OCI-LY7 (cell line): ENCODE results near the gene BMP4. TPM values are rescaled to one million over a fixed set of nuclear protein-coding genes. Genes with fewer than 3 reads are reported as not detected.

Experiments
- BruUV-seq: library from RNA; stranded (reverse); fragments of 400-500 nt; replicated peaks from 2 replicates; lab custom pipeline; 2021; lab: Mats Ljungman, UMichigan
- CTCF ChIA-PET: fragments of 300-600 bp; sonication (Branson Sonifier 250); formaldehyde crosslinking; loops from one replicate; lab custom pipeline; 2022; ENCODE audit warnings: antibody characterized with exemption; ENCODE audit not compliant: unreplicated experiment; lab: Charles Lee
- POLR2A ChIA-PET: fragments of 300-600 bp; sonication (Branson Sonifier 250); formaldehyde crosslinking; loops from one replicate; lab custom pipeline; 2022; ENCODE audit warnings: antibody characterized with exemption; lab: Charles Lee
- DNase-seq: peaks from one replicate; pipeline ENCODE4 v3.0.0-alpha.2; 2015; ENCODE audit warnings: low spot score
- H2AFZ ChIP-seq: fragments of 200-600 bp; sonication (generic), shearing (Covaris generic); 2 replicates; pipeline ENCODE4 v1.6.1; 2014; ENCODE audit warnings: mild to moderate bottlenecking, antibody characterized with exemption, low read length, moderate library complexity
- H3K27ac ChIP-seq: fragments of 200-600 bp; sonication (generic); 2 replicates; pipeline ENCODE4 v1.5.1; 2014; ENCODE audit warnings: mixed run types, low read depth, mild to moderate bottlenecking, moderate library complexity, low read length, inconsistent platforms; ENCODE audit not compliant: poor library complexity, severe bottlenecking
- H3K36me3 ChIP-seq: fragments of 200-600 bp; sonication (generic); 2 replicates; pipeline ENCODE4 v1.6.1; 2014; ENCODE audit warnings: mild to moderate bottlenecking, antibody characterized with exemption, low read length, moderate library complexity, mixed read lengths; ENCODE audit not compliant: insufficient read depth
- H3K4me1 ChIP-seq: fragments of 200-600 bp; sonication (generic); 2 replicates; pipeline ENCODE4 v1.5.1; 2014; ENCODE audit warnings: mild to moderate bottlenecking, low read length; ENCODE audit not compliant: insufficient read depth, poor library complexity, severe bottlenecking
- H3K4me2 ChIP-seq: fragments of 200-600 bp; sonication (generic); 2 replicates; pipeline ENCODE4 v1.6.1; 2014; ENCODE audit warnings: mild to moderate bottlenecking, low read length
- H3K4me3 ChIP-seq: fragments of 200-600 bp; sonication (generic); 2 replicates; pipeline ENCODE4 v1.5.1; 2014; ENCODE audit warnings: mild to moderate bottlenecking, low read depth, low read length; ENCODE audit not compliant: poor library complexity, severe bottlenecking
- H3K79me2 ChIP-seq: fragments of 200-600 bp; sonication (generic); 2 replicates; pipeline ENCODE4 v1.6.1; 2016; ENCODE audit warnings: low read depth, mild to moderate bottlenecking, low read length, moderate library complexity, mixed read lengths; ENCODE audit not compliant: insufficient read depth
- H3K9me2 ChIP-seq: fragments of 200-600 bp; sonication (generic); 2 replicates; pipeline ENCODE4 v1.6.1; 2016; ENCODE audit warnings: mild to moderate bottlenecking, low read length, mixed read lengths; ENCODE audit not compliant: insufficient read depth
- H3K9me3 ChIP-seq: fragments of 200-600 bp; sonication (generic); 2 replicates; pipeline ENCODE4 v1.6.1; 2014; ENCODE audit warnings: mild to moderate bottlenecking, mixed run types, low read length, mixed read lengths
- H4K20me1 ChIP-seq: fragments of 200-600 bp; sonication (generic); 2 replicates; pipeline ENCODE4 v1.6.1; 2014; ENCODE audit warnings: mild to moderate bottlenecking, antibody characterized with exemption, low read length, moderate library complexity, mixed read lengths; ENCODE audit not compliant: insufficient read depth
- CTCF ChIP-seq: fragments of 200-600 bp; sonication (generic); conservative IDR thresholded peaks from 2 replicates; pipeline ENCODE4 v1.5.1; 2014; ENCODE audit warnings: mild to moderate bottlenecking, antibody characterized with exemption, low read length, moderate library complexity, mixed read lengths
- EZH2phosphoT487 ChIP-seq: fragments of 200-600 bp; sonication (generic); IDR thresholded peaks from 2 replicates; pipeline ENCODE4 v1.6.1; 2018; ENCODE audit warnings: low read depth, borderline replicate concordance, mild to moderate bottlenecking, mixed run types, antibody characterized with exemption, low read length, moderate library complexity, mixed read lengths
- intact Hi-C: fragments of 100-400 bp; cut with micrococcal nuclease; formaldehyde crosslinking; loops from one replicate; pipeline ENCODE4 v1.10.0; 2022; ENCODE audit not compliant: unreplicated experiment
- total RNA-seq, 2 experiments: library from RNA; depleted of rRNA in 1 of 2; stranded (reverse); fragments of >200 nt in 1 of 2; shearing (Covaris generic) in 1 of 2; gene quantifications; 2 replicates each; pipeline ENCODE4 v1.2.3, GENCODE V29; 2014 to 2022

BMP4 gene
- total RNA-seq, 2 experiments from 2014 or later = not detected

- intact Hi-C loops = no loop called here
- H3K27ac ChIP-seq = no peak overlapping the region
- no peaks in the 10 kb centered on the region for H4K20me1 ChIP-seq
- ChIA-PET CTCF (no interaction called here), POLR2A (interaction anchor here (0.8 kb wide), 1 partner anchor 12 kb away, joined by 3 read pairs; no protein-coding TSS in a partner anchor)
- no peak for DNase-seq
- no peak for TF ChIP-seq EZH2phosphoT487
- TF ChIP-seq CTCF = no peak
- no peak overlapping the region for H3K4me3 ChIP-seq
- no peaks in the 10 kb centered on the region for H3K79me2 ChIP-seq
- BruUV-seq = no TSS peak
- H3K9me3 ChIP-seq = no peaks in the 10 kb centered on the region
- H3K4me2 ChIP-seq = no peak overlapping the region
- H3K9me2 ChIP-seq = no peaks in the 10 kb centered on the region
- no peak overlapping the region for H2AFZ ChIP-seq
- no peaks in the 10 kb centered on the region for H3K36me3 ChIP-seq
- H3K4me1 ChIP-seq = no peaks in the 10 kb centered on the region
These were observed 5.4 kb downstream of the BMP4 start for GRCh38 chr14:53951243-53951626.

GRCh38 chr14:53950031-53950793 lies 6.4 kb downstream of the BMP4 start:
- Histone ChIP-seq H3K9me3 (no peaks in the 10 kb centered on the region), H3K4me3 (no peak overlapping the region), H3K4me2 (no peak overlapping the region), H3K79me2 (no peaks in the 10 kb centered on the region), H4K20me1 (no peaks in the 10 kb centered on the region), H3K4me1 (no peaks in the 10 kb centered on the region), H3K27ac (no peak overlapping the region), H3K36me3 (no peaks in the 10 kb centered on the region), H3K9me2 (no peaks in the 10 kb centered on the region), H2AFZ (no peak overlapping the region)
- DNase-seq = no peak
- BruUV-seq = no TSS peak
- intact Hi-C loops = no loop called here
- POLR2A ChIA-PET = interaction anchor here (0.7 to 0.8 kb wide), 2 partner anchors 13 to 263 kb away, joined by 3 read pairs; no protein-coding TSS in a partner anchor
- no peak for TF ChIP-seq CTCF
- TF ChIP-seq EZH2phosphoT487 = no peak
- CTCF ChIA-PET = no interaction called here

- BruUV-seq = no TSS peak
- CTCF ChIA-PET = no interaction called here
- no peak for DNase-seq
- no peak for TF ChIP-seq EZH2phosphoT487
- no peak for TF ChIP-seq CTCF
- H3K27ac ChIP-seq = no peak overlapping the region
- no peaks in the 10 kb centered on the region for H3K4me1 ChIP-seq
- intact Hi-C loops = no loop called here
- H3K4me2 ChIP-seq = no peak overlapping the region
- H3K36me3 ChIP-seq = no peaks in the 10 kb centered on the region
- POLR2A ChIA-PET = no interaction called here
- no peak overlapping the region for H2AFZ ChIP-seq
- no peaks in the 10 kb centered on the region for H4K20me1 ChIP-seq
- no peaks in the 10 kb centered on the region for H3K9me2 ChIP-seq
- no peak overlapping the region for H3K4me3 ChIP-seq
- no peaks in the 10 kb centered on the region for H3K9me3 ChIP-seq
- H3K79me2 ChIP-seq = no peaks in the 10 kb centered on the region
These were observed 7.4 kb downstream of the BMP4 start for GRCh38 chr14:53949201-53949600.
